ENCODE results near the gene BSG. TPM values are rescaled to one million over a fixed set of nuclear protein-coding genes. Genes with fewer than 3 reads are reported as not detected.

BSG gene
- total RNA-seq, 4 donors from 2014 or later: 182 to 408 (median 289) TPM

GRCh38 chr19:607301-608154 is 35.1 kb downstream of the BSG start:
- WGBS, 2 donors: 59 to 88% methylated on average over 6 to 7 of the region's 30 CpGs
- TF ChIP-seq CTCF (IDR thresholded peaks at IDR 0.05) (no peak), POLR2A (IDR thresholded peaks at IDR 0.05) (no peak)
- DNase-seq: no peak
- H3K4me1 ChIP-seq: peaks cover 0 to 33% (median 5%) of the 10 kb centered on the region in 3 donors
- peaks cover 0 to 41% (median 0%) of the 10 kb centered on the region in 4 donors for H3K27me3 ChIP-seq
- no peak overlapping the region for H3K4me3 ChIP-seq
- no peaks in the 10 kb centered on the region for H3K9me3 ChIP-seq
- intact Hi-C loops (cut with DNase I): no loop called here
- no peak overlapping the region for H3K27ac ChIP-seq
- H3K36me3 ChIP-seq: no peaks in the 10 kb centered on the region

GRCh38 chr19:608155-609003 is 36.0 kb downstream of the BSG start:
- H3K4me3 ChIP-seq: no peak overlapping the region
- TF ChIP-seq CTCF (IDR thresholded peaks at IDR 0.05) (no peak), POLR2A (IDR thresholded peaks at IDR 0.05) (no peak)
- no peak for DNase-seq
- 65 to 67% methylated on average over 5 to 14 of the region's 30 CpGs for WGBS, 2 donors
- intact Hi-C loops (cut with DNase I): no loop called here
- no peaks in the 10 kb centered on the region for H3K9me3 ChIP-seq
- no peak overlapping the region for H3K27ac ChIP-seq
- peaks cover 0 to 48% (median 0%) of the 10 kb centered on the region in 4 donors for H3K27me3 ChIP-seq
- H3K36me3 ChIP-seq: no peaks in the 10 kb centered on the region
- H3K4me1 ChIP-seq: peaks cover 0 to 33% (median 5%) of the 10 kb centered on the region in 3 donors

GRCh38 chr19:609004-609346 is 36.6 kb downstream of the BSG start:
- TF ChIP-seq CTCF (IDR thresholded peaks at IDR 0.05) (no peak), POLR2A (IDR thresholded peaks at IDR 0.05) (no peak)
- Histone ChIP-seq H3K4me1 (peaks cover 0 to 33% (median 5%) of the 10 kb centered on the region in 3 donors), H3K4me3 (no peak overlapping the region), H3K27ac (peak overlapping the region in 2 of 4 donors; percentile 21 to 36), H3K27me3 (peaks cover 0 to 48% (median 0%) of the 10 kb centered on the region in 4 donors), H3K9me3 (no peaks in the 10 kb centered on the region), H3K36me3 (no peaks in the 10 kb centered on the region)
- DNase-seq: no peak
- WGBS, 2 donors: 56% methylated on average over 3 of the region's 22 CpGs; no CpG with 5 or more reads in 1 of the 2 donors
- intact Hi-C loops (cut with DNase I): no loop called here

- DNase-seq: no peak
- intact Hi-C loops (cut with DNase I): no loop called here
These were observed 37.8 kb downstream of the BSG start for GRCh38 chr19:610071-610800.

More at GRCh38 chr19:610071-610800, 37.8 kb downstream of the BSG start:
- H3K4me1 ChIP-seq: peaks cover 0 to 33% (median 5%) of the 10 kb centered on the region in 3 donors
- H3K27ac ChIP-seq: peak overlapping the region; percentile 27 to 77 (median 66)
- no peaks in the 10 kb centered on the region for H3K9me3 ChIP-seq
- H3K4me3 ChIP-seq: peak overlapping the region in 3 of 4 donors; percentile 32 to 58 (median 36)
- no peaks in the 10 kb centered on the region for H3K36me3 ChIP-seq
- no peak for TF ChIP-seq POLR2A (IDR thresholded peaks at IDR 0.05)
- TF ChIP-seq CTCF (IDR thresholded peaks at IDR 0.05): no peak
- H3K27me3 ChIP-seq: peaks cover 0 to 52% (median 0%) of the 10 kb centered on the region in 4 donors
- 32 to 57% methylated on average over 2 to 5 of the region's 38 CpGs for WGBS, 2 donors
